ENCODE data around the gene RAB44.

RAB44 gene

DNA sequence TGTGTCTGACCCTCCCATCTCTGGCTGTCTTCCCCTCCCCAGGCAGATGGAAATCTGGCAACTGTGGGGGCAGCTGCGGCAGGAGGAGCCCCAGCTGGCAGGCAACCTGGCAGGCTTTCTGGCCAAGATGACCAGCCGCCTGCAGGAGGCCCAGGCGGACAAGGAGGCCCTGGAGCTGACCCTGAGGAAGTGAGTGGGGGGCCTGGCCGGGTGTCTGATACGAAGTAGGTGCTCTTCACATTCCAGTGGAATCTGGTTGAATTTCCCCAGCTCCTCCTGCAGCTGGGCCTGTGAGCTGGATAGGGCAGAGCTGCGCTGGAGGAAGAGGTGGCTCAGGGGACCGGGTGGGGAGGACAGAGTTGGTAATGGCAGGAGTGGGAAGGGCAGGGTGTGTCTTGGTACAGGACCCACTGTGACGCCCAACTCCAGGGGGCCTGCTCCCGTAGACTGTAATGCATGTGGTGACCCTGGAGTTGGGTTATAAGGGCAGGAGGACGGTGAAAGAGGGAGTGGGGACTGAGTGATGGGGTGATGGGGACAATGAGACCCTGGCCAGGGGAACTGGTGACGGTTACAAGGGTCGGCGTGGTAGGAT lies 19.7 kb downstream of the RAB44 start:
- no peak for DNase-seq (ENCODE audit: low read depth)
- no peak overlapping the region for H3K4me3 ChIP-seq (ENCODE audit: control insufficient read depth, low read depth, low read length)
- TF ChIP-seq, protein P1, sequence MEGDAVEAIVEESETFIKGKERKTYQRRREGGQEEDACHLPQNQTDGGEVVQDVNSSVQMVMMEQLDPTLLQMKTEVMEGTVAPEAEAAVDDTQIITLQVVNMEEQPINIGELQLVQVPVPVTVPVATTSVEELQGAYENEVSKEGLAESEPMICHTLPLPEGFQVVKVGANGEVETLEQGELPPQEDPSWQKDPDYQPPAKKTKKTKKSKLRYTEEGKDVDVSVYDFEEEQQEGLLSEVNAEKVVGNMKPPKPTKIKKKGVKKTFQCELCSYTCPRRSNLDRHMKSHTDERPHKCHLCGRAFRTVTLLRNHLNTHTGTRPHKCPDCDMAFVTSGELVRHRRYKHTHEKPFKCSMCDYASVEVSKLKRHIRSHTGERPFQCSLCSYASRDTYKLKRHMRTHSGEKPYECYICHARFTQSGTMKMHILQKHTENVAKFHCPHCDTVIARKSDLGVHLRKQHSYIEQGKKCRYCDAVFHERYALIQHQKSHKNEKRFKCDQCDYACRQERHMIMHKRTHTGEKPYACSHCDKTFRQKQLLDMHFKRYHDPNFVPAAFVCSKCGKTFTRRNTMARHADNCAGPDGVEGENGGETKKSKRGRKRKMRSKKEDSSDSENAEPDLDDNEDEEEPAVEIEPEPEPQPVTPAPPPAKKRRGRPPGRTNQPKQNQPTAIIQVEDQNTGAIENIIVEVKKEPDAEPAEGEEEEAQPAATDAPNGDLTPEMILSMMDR (conservative IDR thresholded peaks at IDR 0.05; ENCODE audit: control insufficient read depth, insufficient read depth, low read depth, low read length) = no peak

GRCh38 chr6:36717871-36718540 lies 20.4 kb downstream of the RAB44 start:
- no peak overlapping the region for H3K4me3 ChIP-seq (ENCODE audit: control insufficient read depth, low read depth, low read length)
- TF ChIP-seq, protein P1 (conservative IDR thresholded peaks at IDR 0.05; ENCODE audit: control insufficient read depth, insufficient read depth, low read depth, low read length) = no peak
- no peak for DNase-seq (ENCODE audit: low read depth)

- DNase-seq (ENCODE audit: low read depth) = no peak
- TF ChIP-seq, protein P1 (conservative IDR thresholded peaks at IDR 0.05; ENCODE audit: control insufficient read depth, insufficient read depth, low read depth, low read length) = no peak
Observed at GRCh38 chr6:36718560-36718959, 20.9 kb downstream of the RAB44 start.

GRCh38 chr6:36719126-36719525 lies 21.5 kb downstream of the RAB44 start:
- no peak overlapping the region for H3K4me3 ChIP-seq (ENCODE audit: control insufficient read depth, low read depth, low read length)
- TF ChIP-seq, protein P1 (conservative IDR thresholded peaks at IDR 0.05; ENCODE audit: control insufficient read depth, insufficient read depth, low read depth, low read length) = no peak
- no peak for DNase-seq (ENCODE audit: low read depth)

More at GRCh38 chr6:36718560-36718959, 20.9 kb downstream of the RAB44 start:
- H3K4me3 ChIP-seq (ENCODE audit: control insufficient read depth, low read depth, low read length) = no peak overlapping the region

DNA sequence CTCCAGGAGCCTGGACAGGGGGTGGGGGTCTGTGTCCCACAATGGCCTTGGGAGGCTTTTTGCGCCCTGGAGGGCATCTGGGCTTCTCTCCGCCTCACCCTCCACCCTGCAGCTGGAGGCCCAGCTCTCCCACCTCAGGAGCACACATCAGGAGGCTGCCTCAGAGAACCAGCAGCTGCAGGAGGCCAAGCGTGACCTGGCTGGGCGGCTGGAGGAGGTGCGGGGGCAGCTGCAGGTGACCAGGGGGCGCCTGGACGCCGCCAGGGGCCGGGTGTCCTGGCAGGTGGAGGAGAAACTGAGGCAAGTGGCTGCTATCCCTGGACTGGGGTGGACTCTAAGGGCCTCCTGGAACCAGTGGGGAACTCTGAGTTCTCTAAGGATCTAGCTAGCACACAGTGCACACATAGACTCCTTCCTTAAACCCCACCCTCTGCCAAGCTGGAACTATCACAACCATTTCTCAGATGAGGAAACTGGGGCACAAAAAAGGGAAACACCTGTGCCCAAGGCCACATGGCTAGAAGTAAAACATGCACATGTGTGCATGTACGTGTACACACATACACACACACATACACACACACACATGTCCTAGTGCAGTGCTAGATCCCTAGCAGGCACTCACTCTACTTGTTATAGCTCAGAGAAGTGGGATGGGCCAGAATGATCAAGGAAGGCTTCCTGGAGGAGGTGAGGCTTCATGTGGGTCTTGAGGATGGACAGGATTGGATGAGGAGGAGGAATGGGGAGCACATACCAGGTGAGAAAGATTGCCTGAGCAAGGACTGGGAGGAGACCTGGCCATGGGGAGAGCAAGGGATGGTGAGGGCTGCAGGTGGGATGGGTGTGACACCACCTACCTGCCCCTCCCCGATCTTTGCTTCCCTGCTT lies 22.9 kb downstream of the RAB44 start:
- TF ChIP-seq, protein P1 (conservative IDR thresholded peaks at IDR 0.05; ENCODE audit: control insufficient read depth, insufficient read depth, low read depth, low read length) = no peak
- H3K4me3 ChIP-seq (ENCODE audit: control insufficient read depth, low read depth, low read length) = no peak overlapping the region
- DNase-seq (ENCODE audit: low read depth) = no peak

- DNase-seq (ENCODE audit: low read depth) = no peak
- TF ChIP-seq, protein P1 (conservative IDR thresholded peaks at IDR 0.05; ENCODE audit: control insufficient read depth, insufficient read depth, low read depth, low read length) = no peak
- no peak overlapping the region for H3K4me3 ChIP-seq (ENCODE audit: control insufficient read depth, low read depth, low read length)
Observed at GRCh38 chr6:36721369-36722140, 23.9 kb downstream of the RAB44 start.

Measured in fibroblast of mammary gland (primary cell).